Right renal cortex interstitium (tissue), 3 donors: ENCODE measurements around the gene TRA2A. TPM values are rescaled to one million over a fixed set of nuclear protein-coding genes. Genes with fewer than 3 reads are reported as not detected.
A peak's percentile ranks its signal among the peaks of the same experiment; 100 is the strongest.
"Not testable (repeated sequence)": the region's sequence is repeated elsewhere in the genome, so short reads cannot be mapped to it uniquely, and the experiment has no call there.

Experiments
- DNase-seq, 3 donors: peaks; one replicate each; pipeline ENCODE4 v3.0.0-alpha.2; 2013; ENCODE audit warnings: low read depth in 3 of 3, low spot score in 2 of 3
- polyA plus RNA-seq, 3 donors: library from polyadenylated mRNA; unstranded; fragments of 120-200 nt; gene quantifications; one replicate each; pipeline ENCODE4 v1.2.1, GENCODE V29; 2013; ENCODE audit not compliant: insufficient read length in 3 of 3

TRA2A gene
- polyA plus RNA-seq, 3 donors: 167 to 199 (median 171) TPM

GRCh38 chr7:23513746-23514145, 18.0 kb downstream of the TRA2A start:
- not testable (repeated sequence) for DNase-seq

- DNase-seq: no peak
Observed at GRCh38 chr7:23494009-23494408, 37.8 kb downstream of the TRA2A start.

GRCh38 chr7:23491502-23491901, 40.3 kb downstream of the TRA2A start:
- no peak for DNase-seq

GRCh38 chr7:23490357-23491135, 41.2 kb downstream of the TRA2A start:
- DNase-seq: no peak

GRCh38 chr7:23488714-23489113, 43.1 kb downstream of the TRA2A start:
- not testable (repeated sequence) for DNase-seq

GRCh38 chr7:23487670-23488069, 44.1 kb downstream of the TRA2A start:
- DNase-seq: no peak

GRCh38 chr7:23486002-23486773, 45.6 kb downstream of the TRA2A start:
- no peak for DNase-seq

GRCh38 chr7:23482686-23483085, 49.1 kb downstream of the TRA2A start:
- DNase-seq: no peak

- DNase-seq: no peak
Observed at GRCh38 chr7:23477962-23478866, 53.6 kb downstream of the TRA2A start.

GRCh38 chr7:23477157-23477499, 54.7 kb downstream of the TRA2A start:
- DNase-seq: no peak

GRCh38 chr7:23476286-23477156, 55.3 kb downstream of the TRA2A start:
- DNase-seq: no peak

- DNase-seq: no peak
Observed at GRCh38 chr7:23475576-23475839, 56.3 kb downstream of the TRA2A start.

- no peak for DNase-seq
Observed at GRCh38 chr7:23474829-23475575, 56.8 kb downstream of the TRA2A start.

- DNase-seq: peak in 2 of 3 donors; percentile 87 to 92
Observed at GRCh38 chr7:23474094-23474828, 57.5 kb downstream of the TRA2A start.

- DNase-seq: no peak
Observed at GRCh38 chr7:23473844-23474093, 58.0 kb downstream of the TRA2A start.

GRCh38 chr7:23472956-23473843, 58.6 kb downstream of the TRA2A start:
- no peak for DNase-seq

GRCh38 chr7:23472556-23472955, 59.2 kb downstream of the TRA2A start:
- DNase-seq: no peak

GRCh38 chr7:23472046-23472445, 59.7 kb downstream of the TRA2A start:
- DNase-seq: no peak
